B cell (primary cell): ENCODE measurements around the gene NUS1. TPM values are rescaled to one million over a fixed set of nuclear protein-coding genes. Genes with fewer than 3 reads are reported as not detected.

Source experiments
- ATAC-seq: fragments of 200-7000 bp; cut with Tn5 transposase; one replicate; pipeline ENCODE4 v1.10.0; 2021; ENCODE audit warnings: low read depth, mild to moderate bottlenecking, moderate number of reproducible peaks, moderate library complexity
- CTCF ChIA-PET: fragments of 350-600 bp; sonication (Branson Sonifier 250); formaldehyde crosslinking; loops from one replicate; lab custom pipeline; 2021; ENCODE audit warnings: antibody characterized with exemption, inconsistent platforms; lab: Charles Lee
- POLR2A ChIA-PET: fragments of 350-600 bp; sonication (Branson Sonifier 250); formaldehyde crosslinking; loops from one replicate; lab custom pipeline; 2021; ENCODE audit warnings: antibody characterized with exemption; lab: Charles Lee
- DNase-seq: peaks from one replicate; pipeline ENCODE4 v3.0.0; 2013
- H2AFZ ChIP-seq: 2 replicates; pipeline ENCODE4 v1.6.1; 2012; ENCODE audit warnings: mild to moderate bottlenecking, low read depth, low read length; ENCODE audit not compliant: insufficient read depth, poor library complexity, severe bottlenecking
- H3K27ac ChIP-seq, 2 donors: 1 replicate in 1 of 2; 2 replicates in 1 of 2; pipeline ENCODE4 v1.5.1; 2012 to 2013; ENCODE audit warnings: low read length in 2 of 2, mild to moderate bottlenecking in 2 of 2, moderate library complexity in 1 of 2
- H3K27me3 ChIP-seq, 4 experiments: fragments of 200-600 bp in 1 of 4; sonication (generic) in 1 of 4; replicated peaks in 1 of 4; 1 replicate in 2 of 4; 2 replicates in 2 of 4; pipeline versions ENCODE4 v1.6.1 to v1.7.0; 2013 to 2016; ENCODE audit warnings: low read length in 3 of 4, mild to moderate bottlenecking in 2 of 4, mixed read lengths in 1 of 4, moderate library complexity in 1 of 4; ENCODE audit not compliant: insufficient read depth in 4 of 4, control insufficient read depth in 3 of 4; ENCODE audit errors: control extremely low read depth in 1 of 4
- H3K36me3 ChIP-seq, 2 experiments: replicated peaks in 1 of 2; 1 replicate in 1 of 2; 2 replicates in 1 of 2; pipeline versions ENCODE4 v1.6.1 to v1.7.1; 2013; ENCODE audit warnings: low read length in 1 of 2; ENCODE audit not compliant: insufficient read depth in 2 of 2, control insufficient read depth in 1 of 2; ENCODE audit errors: control extremely low read depth in 1 of 2, extremely low read depth in 1 of 2
- H3K4me1 ChIP-seq, 2 donors: fragments of 200-600 bp in 1 of 2; sonication (generic) in 1 of 2; 1 replicate in 1 of 2; 2 replicates in 1 of 2; pipeline versions ENCODE4 v1.5.1 to v1.6.1; 2013 to 2017; ENCODE audit warnings: low read length in 2 of 2; ENCODE audit not compliant: control insufficient read depth in 2 of 2, insufficient read depth in 2 of 2
- H3K4me2 ChIP-seq: replicated peaks from 2 replicates; pipeline ENCODE3; 2012; ENCODE audit warnings: mild to moderate bottlenecking, low read depth, low read length; ENCODE audit not compliant: poor library complexity, severe bottlenecking
- H3K4me3 ChIP-seq, 5 experiments: fragments of 200-600 bp in 1 of 5; sonication (generic) in 1 of 5; 1 replicate in 3 of 5; 2 replicates in 2 of 5; pipeline versions ENCODE4 v1.5.1 to v1.7.0; 2011 to 2016; ENCODE audit warnings: low read length in 4 of 5, mild to moderate bottlenecking in 4 of 5, low read depth in 2 of 5, control low read depth in 1 of 5, moderate library complexity in 1 of 5; ENCODE audit not compliant: insufficient read depth in 1 of 5; ENCODE audit errors: control extremely low read depth in 1 of 5, extremely low read depth in 1 of 5
- H3K79me2 ChIP-seq: fragments of 200-600 bp; sonication (generic); one replicate; pipeline ENCODE4 v1.6.0; 2016; ENCODE audit warnings: low read length; ENCODE audit not compliant: control insufficient read depth, insufficient read depth
- H3K9ac ChIP-seq: fragments of 200-600 bp; sonication (generic); 2 replicates; pipeline ENCODE4 v1.6.1; 2017; ENCODE audit warnings: mild to moderate bottlenecking, low read length, moderate library complexity
- H3K9me3 ChIP-seq, 3 donors: one replicate each; pipeline versions ENCODE4 v1.6.1 to v1.7.1; 2013; ENCODE audit warnings: low read length in 2 of 3; ENCODE audit not compliant: control insufficient read depth in 2 of 3, insufficient read depth in 1 of 3; ENCODE audit errors: control extremely low read depth in 1 of 3
- H4K20me1 ChIP-seq: 2 replicates; pipeline ENCODE4 v1.6.0; 2012; ENCODE audit warnings: mild to moderate bottlenecking, low read length; ENCODE audit not compliant: insufficient read depth, control insufficient read depth, poor library complexity, severe bottlenecking
- H3K27ac Mint-ChIP-seq: one replicate; pipeline ENCODE4 v1.8.0; 2021; ENCODE audit warnings: mixed read lengths
- H3K27me3 Mint-ChIP-seq: one replicate; pipeline ENCODE4 v1.8.0; 2021; ENCODE audit warnings: mixed read lengths
- H3K4me1 Mint-ChIP-seq: one replicate; pipeline ENCODE4 v1.8.0; 2021; ENCODE audit warnings: mixed read lengths
- H3K4me3 Mint-ChIP-seq: one replicate; pipeline ENCODE4 v1.8.0; 2021; ENCODE audit warnings: mixed read lengths
- H3K9me3 Mint-ChIP-seq: one replicate; pipeline ENCODE4 v1.8.0; 2022; ENCODE audit warnings: mixed read lengths; ENCODE audit not compliant: insufficient read depth
- EZH2 ChIP-seq: IDR thresholded peaks from 2 replicates; pipeline ENCODE4 v1.6.1; 2012; ENCODE audit warnings: borderline replicate concordance, low read depth, mild to moderate bottlenecking, moderate library complexity, low read length; ENCODE audit not compliant: insufficient read depth, poor library complexity, severe bottlenecking
- WGBS: methylation state at CpG from one replicate; pipeline ENCODE4 v1.1.5; 2013; ENCODE audit warnings: missing lambda C conversion rate; ENCODE audit not compliant: insufficient coverage; 5-methylcytosine and 5-hydroxymethylcytosine counted together
- intact Hi-C: fragments of 100-400 bp; cut with micrococcal nuclease; formaldehyde crosslinking; loops from one replicate; pipeline ENCODE4 v1.10.0; 2022
- polyA plus RNA-seq: library from polyadenylated mRNA; depleted of rRNA; stranded (reverse); fragments of >200 nt; gene quantifications from 2 replicates; pipeline ENCODE4 v1.2.3, GENCODE V29; 2012
- total RNA-seq, 2 donors: library from RNA; stranded (reverse); fragments of 120-200 nt in 1 of 2; gene quantifications; 1 replicate in 1 of 2; 2 replicates in 1 of 2; pipeline versions ENCODE4 v1.2.3 to v1.2.4, GENCODE V29; 2013 to 2022
- TF ChIP-seq, protein P1 (sequence below): fragments of 200-600 bp; IDR thresholded peaks from one replicate; pipeline ENCODE4 v1.8.0; 2022; ENCODE audit warnings: antibody characterized with exemption, mild to moderate bottlenecking

NUS1 gene
- total and polyA plus RNA-seq, 2 donors (not counting 1 experiment from before 2014, with no cell fraction given): 6.2 to 22.1 TPM

DNA sequence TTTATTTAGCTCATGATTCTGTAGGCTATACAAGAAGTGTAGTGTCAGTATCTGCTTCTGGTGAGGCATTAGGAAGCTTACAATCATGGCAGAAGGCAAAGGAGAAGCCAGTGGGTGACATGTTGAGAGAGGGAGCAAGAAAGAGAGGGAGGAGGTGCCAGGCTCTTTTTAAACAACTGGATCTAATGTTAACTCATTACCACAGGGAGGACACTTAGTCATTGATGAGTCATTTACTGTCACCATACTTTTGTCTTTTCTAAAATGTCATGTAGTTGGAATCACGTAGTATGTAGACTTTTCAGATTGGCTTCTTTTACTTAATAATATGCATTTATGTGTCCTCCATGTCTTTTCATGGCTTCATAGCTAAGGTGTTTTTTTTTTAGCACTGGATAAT lies 58.1 kb downstream of the NUS1 start:
- no CpG with 5 or more reads among the region's 1 CpG for WGBS
- Histone ChIP-seq H3K4me3 (no peak overlapping the region), H3K79me2 (no peaks in the 10 kb centered on the region), H3K4me2 (no peak overlapping the region), H2AFZ (no peak overlapping the region), H3K9ac (no peak overlapping the region), H3K27me3 (no peaks in the 10 kb centered on the region), H3K36me3 (no peaks in the 10 kb centered on the region), H3K4me1 (no peaks in the 10 kb centered on the region), H3K27ac (no peak overlapping the region), H3K9me3 (no peaks in the 10 kb centered on the region), H4K20me1 (no peaks in the 10 kb centered on the region)
- H3K4me1 Mint-ChIP-seq: no peaks in the 10 kb centered on the region
- peaks cover 4% of the 10 kb centered on the region for H3K27me3 Mint-ChIP-seq
- ChIA-PET CTCF (no interaction called here), POLR2A (no interaction called here)
- no peak overlapping the region for H3K4me3 Mint-ChIP-seq
- no peak for TF ChIP-seq EZH2
- TF ChIP-seq, protein P1, sequence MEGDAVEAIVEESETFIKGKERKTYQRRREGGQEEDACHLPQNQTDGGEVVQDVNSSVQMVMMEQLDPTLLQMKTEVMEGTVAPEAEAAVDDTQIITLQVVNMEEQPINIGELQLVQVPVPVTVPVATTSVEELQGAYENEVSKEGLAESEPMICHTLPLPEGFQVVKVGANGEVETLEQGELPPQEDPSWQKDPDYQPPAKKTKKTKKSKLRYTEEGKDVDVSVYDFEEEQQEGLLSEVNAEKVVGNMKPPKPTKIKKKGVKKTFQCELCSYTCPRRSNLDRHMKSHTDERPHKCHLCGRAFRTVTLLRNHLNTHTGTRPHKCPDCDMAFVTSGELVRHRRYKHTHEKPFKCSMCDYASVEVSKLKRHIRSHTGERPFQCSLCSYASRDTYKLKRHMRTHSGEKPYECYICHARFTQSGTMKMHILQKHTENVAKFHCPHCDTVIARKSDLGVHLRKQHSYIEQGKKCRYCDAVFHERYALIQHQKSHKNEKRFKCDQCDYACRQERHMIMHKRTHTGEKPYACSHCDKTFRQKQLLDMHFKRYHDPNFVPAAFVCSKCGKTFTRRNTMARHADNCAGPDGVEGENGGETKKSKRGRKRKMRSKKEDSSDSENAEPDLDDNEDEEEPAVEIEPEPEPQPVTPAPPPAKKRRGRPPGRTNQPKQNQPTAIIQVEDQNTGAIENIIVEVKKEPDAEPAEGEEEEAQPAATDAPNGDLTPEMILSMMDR: no peak
- DNase-seq (no peak), ATAC-seq (no peak)
- H3K9me3 Mint-ChIP-seq: peaks cover 2% of the 10 kb centered on the region
- H3K27ac Mint-ChIP-seq: no peak overlapping the region
- intact Hi-C loops: no loop called here

DNA sequence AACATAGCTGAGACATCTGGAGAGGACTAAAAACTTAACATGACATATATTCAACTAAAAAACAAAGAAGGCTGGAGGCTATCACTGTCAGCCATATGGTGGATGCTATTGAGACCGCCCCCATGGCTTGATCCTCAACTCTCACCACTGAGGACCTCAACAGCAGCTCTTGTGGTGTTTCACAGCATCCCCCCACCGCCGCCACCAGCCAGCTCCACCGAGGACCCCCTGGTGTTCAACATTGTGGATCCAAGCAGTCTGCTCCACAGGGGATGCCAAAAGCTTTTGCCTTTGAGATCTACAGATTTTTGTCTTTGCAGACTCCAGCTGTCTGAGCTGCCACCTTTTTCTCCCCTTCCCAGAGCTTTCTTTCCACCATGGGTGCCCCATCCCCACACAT lies 64.6 kb downstream of the NUS1 start:
- ChIA-PET POLR2A (no interaction called here), CTCF (no interaction called here)
- TF ChIP-seq EZH2: no peak
- TF ChIP-seq, protein P1: no peak
- Histone ChIP-seq H3K9me3 (peaks cover 0 to 9% (median 0%) of the 10 kb centered on the region in 3 donors), H3K27ac (no peak overlapping the region), H4K20me1 (no peaks in the 10 kb centered on the region), H3K4me1 (no peaks in the 10 kb centered on the region), H2AFZ (no peak overlapping the region), H3K4me3 (no peak overlapping the region), H3K4me2 (no peak overlapping the region), H3K27me3 (no peaks in the 10 kb centered on the region), H3K9ac (no peak overlapping the region), H3K36me3 (no peaks in the 10 kb centered on the region), H3K79me2 (no peaks in the 10 kb centered on the region)
- intact Hi-C loops: no loop called here
- H3K9me3 Mint-ChIP-seq: peaks cover 10% of the 10 kb centered on the region
- no peaks in the 10 kb centered on the region for H3K4me1 Mint-ChIP-seq
- DNase-seq (no peak), ATAC-seq (no peak)
- H3K4me3 Mint-ChIP-seq: no peak overlapping the region
- WGBS: 83% methylated on average over 4 of the region's 4 CpGs
- H3K27ac Mint-ChIP-seq: no peak overlapping the region
- peaks cover 9% of the 10 kb centered on the region for H3K27me3 Mint-ChIP-seq
